22Rv1 (cell line): ENCODE measurements around the gene RPL18A.

Experiments
- ZFX ChIP-seq: fragments of 450-650 bp; IDR thresholded peaks from 2 replicates; pipeline ENCODE4 v1.6.1; 2017; ENCODE audit warnings: antibody characterized with exemption, borderline replicate concordance
- TF ChIP-seq, protein P1 (sequence below): fragments of 450-650 bp; IDR thresholded peaks from 2 replicates; pipeline ENCODE4 v1.5.1; 2017; ENCODE audit warnings: mild to moderate bottlenecking

- TF ChIP-seq, protein P1, sequence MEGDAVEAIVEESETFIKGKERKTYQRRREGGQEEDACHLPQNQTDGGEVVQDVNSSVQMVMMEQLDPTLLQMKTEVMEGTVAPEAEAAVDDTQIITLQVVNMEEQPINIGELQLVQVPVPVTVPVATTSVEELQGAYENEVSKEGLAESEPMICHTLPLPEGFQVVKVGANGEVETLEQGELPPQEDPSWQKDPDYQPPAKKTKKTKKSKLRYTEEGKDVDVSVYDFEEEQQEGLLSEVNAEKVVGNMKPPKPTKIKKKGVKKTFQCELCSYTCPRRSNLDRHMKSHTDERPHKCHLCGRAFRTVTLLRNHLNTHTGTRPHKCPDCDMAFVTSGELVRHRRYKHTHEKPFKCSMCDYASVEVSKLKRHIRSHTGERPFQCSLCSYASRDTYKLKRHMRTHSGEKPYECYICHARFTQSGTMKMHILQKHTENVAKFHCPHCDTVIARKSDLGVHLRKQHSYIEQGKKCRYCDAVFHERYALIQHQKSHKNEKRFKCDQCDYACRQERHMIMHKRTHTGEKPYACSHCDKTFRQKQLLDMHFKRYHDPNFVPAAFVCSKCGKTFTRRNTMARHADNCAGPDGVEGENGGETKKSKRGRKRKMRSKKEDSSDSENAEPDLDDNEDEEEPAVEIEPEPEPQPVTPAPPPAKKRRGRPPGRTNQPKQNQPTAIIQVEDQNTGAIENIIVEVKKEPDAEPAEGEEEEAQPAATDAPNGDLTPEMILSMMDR: no peak
- TF ChIP-seq ZFX: no peak
Measured at GRCh38 chr19:17854061-17854460, 5.6 kb upstream of the RPL18A start.
